SJSA1 (cell line): Measurements from ENCODE around the gene ITCH. TPM values are rescaled to one million over a fixed set of nuclear protein-coding genes. Genes with fewer than 3 reads are reported as not detected.
"Not testable (repeated sequence)": the region's sequence is repeated elsewhere in the genome, so short reads cannot be mapped to it uniquely, and the experiment has no call there.

Experiments used
- DNase-seq, 2 experiments: peaks; one replicate each; pipeline ENCODE4 v3.0.0-alpha.2; 2015 to 2020; ENCODE audit warnings: low spot score in 2 of 2, low read depth in 1 of 2
- H3K27ac ChIP-seq: fragments of 250-450 bp; sonication (Bioruptor Pico); 2 replicates; pipeline ENCODE4 v1.5.1; 2020; ENCODE audit warnings: mild to moderate bottlenecking, moderate library complexity
- H3K27me3 ChIP-seq: fragments of 250-450 bp; sonication (Bioruptor Pico); replicated peaks from 2 replicates; pipeline ENCODE4 v1.5.1; 2020; ENCODE audit warnings: mild to moderate bottlenecking, moderate library complexity
- H3K36me3 ChIP-seq: fragments of 250-450 bp; sonication (Bioruptor Pico); 2 replicates; pipeline ENCODE4 v1.5.1; 2020; ENCODE audit warnings: mild to moderate bottlenecking
- H3K4me1 ChIP-seq: fragments of 250-450 bp; sonication (Bioruptor Pico); replicated peaks from 2 replicates; pipeline ENCODE4 v1.6.1; 2021; ENCODE audit warnings: mild to moderate bottlenecking
- H3K4me3 ChIP-seq: fragments of 250-450 bp; sonication (Bioruptor Pico); 2 replicates; pipeline ENCODE4 v1.5.1; 2020; ENCODE audit warnings: mild to moderate bottlenecking
- H3K9me3 ChIP-seq: fragments of 250-450 bp; sonication (Bioruptor Pico); replicated peaks from 2 replicates; pipeline ENCODE4 v1.5.1; 2020; ENCODE audit warnings: mild to moderate bottlenecking
- total RNA-seq: library from RNA; depleted of rRNA; stranded (reverse); fragments of >200 nt; shearing (Covaris generic); gene quantifications from 2 replicates; pipeline ENCODE4 v1.2.3, GENCODE V29; 2014

ITCH gene
- total RNA-seq, 1 experiment from 2014 or later, result 62.9 TPM

DNA sequence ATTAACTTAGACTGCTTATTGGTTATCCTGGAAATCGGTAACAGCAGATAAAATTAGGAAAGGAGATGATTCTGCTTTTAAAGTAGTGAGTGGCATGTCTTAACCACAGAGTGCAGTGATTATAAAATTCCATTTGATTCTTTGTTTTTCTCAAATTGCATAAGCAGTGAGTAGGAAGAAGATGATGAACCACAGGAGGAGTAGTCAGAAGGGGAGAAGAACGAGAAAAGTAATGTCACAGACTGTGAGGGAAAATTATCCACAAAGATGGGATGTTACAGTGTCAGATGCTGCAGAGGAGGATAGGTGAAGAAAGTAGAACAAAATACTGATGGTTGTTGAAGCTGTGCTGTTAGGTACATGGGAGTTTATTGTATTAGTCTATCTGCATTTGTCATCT is 63.0 kb downstream of the ITCH start:
- DNase-seq, result no peak
- no peak overlapping the region for H3K4me3 ChIP-seq
- no peaks in the 10 kb centered on the region for H3K27me3 ChIP-seq
- H3K4me1 ChIP-seq, result no peaks in the 10 kb centered on the region
- H3K36me3 ChIP-seq, result peaks cover 75% of the 10 kb centered on the region
- no peaks in the 10 kb centered on the region for H3K9me3 ChIP-seq
- H3K27ac ChIP-seq, result no peak overlapping the region

DNA sequence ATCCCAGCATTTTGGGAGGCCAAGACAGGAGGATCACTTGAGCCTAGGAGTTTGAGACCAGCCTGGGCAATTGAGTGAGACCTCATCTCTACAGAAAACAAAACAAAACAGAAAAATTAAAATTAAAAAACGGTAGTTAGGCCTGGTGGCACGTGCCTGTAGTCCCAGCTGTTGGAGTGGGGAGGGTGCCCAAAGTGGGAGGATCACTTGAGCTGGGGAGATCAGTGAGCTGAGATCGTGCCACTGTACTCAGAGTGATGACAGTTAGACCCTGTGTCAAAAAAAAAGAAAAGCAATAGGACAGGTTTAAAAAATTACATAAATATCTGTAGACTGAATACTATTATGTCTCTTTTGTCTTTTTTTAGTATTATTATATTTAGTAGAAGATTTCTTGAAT is 64.3 kb downstream of the ITCH start:
- Histone ChIP-seq H3K27me3 (no peaks in the 10 kb centered on the region), H3K36me3 (peaks cover 63% of the 10 kb centered on the region), H3K4me3 (no peak overlapping the region), H3K27ac (no peak overlapping the region), H3K9me3 (no peaks in the 10 kb centered on the region), H3K4me1 (no peaks in the 10 kb centered on the region)
- DNase-seq, result no peak

DNA sequence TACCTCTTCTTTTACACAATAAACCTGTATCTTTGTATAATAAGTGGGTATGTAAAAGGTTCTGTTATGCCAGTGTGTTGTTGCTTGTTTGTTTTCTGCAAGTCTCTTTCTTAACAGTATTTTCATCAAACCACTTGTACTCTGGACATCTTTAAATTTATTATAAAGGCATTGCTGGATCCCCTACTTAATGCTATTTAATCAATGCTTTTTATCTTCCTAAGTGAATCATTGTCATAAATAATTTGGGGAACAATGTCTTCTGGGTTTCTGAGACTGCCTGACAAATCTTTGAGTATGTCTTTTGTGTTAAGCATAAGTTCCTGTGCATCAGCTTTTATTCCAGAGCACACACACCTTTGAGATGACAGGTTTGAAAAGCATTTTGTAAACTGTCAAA is 64.7 kb downstream of the ITCH start:
- H3K27ac ChIP-seq, result no peak overlapping the region
- no peak overlapping the region for H3K4me3 ChIP-seq
- peaks cover 66% of the 10 kb centered on the region for H3K36me3 ChIP-seq
- H3K4me1 ChIP-seq, result no peaks in the 10 kb centered on the region
- no peak for DNase-seq
- no peaks in the 10 kb centered on the region for H3K27me3 ChIP-seq
- H3K9me3 ChIP-seq, result no peaks in the 10 kb centered on the region

DNA sequence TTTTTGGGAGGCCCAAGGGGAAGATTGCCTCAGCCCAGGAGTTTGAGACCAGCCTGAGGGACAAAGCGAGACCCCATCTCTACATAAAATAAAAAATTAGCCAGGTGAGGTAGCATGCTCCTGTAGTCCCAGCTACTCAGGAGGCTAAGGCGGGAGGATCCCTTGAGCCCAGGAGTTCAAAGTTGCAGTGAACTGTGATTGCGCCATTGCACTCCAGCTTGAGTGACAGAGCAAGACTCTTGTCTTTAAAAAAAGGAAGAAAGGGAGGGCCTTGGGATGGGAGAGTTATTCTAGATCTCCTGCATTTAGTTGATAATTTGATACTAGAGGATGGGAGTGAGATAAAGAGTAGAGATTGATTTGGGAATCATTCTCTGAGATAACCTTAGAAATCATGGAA is 68.1 kb downstream of the ITCH start:
- Histone ChIP-seq H3K36me3 (peaks cover 50% of the 10 kb centered on the region), H3K27me3 (no peaks in the 10 kb centered on the region), H3K4me1 (no peaks in the 10 kb centered on the region), H3K27ac (no peak overlapping the region), H3K9me3 (no peaks in the 10 kb centered on the region), H3K4me3 (no peak overlapping the region)
- no peak for DNase-seq

DNA sequence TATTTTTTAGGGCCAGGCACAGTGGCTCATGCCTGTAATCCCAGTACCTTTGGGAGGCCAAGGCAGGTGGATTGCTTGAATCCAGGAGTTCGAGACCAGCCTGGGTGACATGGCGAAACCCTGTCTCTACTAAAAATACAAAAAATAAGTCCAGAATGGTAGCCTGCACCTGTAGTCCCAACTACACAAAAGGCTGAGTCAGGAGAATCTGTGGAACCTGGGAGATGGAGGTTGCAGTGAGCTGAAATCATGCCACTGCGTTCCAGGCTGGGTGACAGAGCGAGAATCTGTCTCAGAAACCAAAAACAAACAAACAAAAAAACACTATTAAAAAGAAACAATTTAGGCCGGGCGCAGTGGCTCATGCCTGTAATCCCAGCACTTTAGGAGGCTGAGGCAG is 69.6 kb downstream of the ITCH start:
- not testable (repeated sequence) for DNase-seq, H3K4me1 ChIP-seq, H3K4me3 ChIP-seq, H3K27me3 ChIP-seq, H3K27ac ChIP-seq, H3K9me3 ChIP-seq
- H3K36me3 ChIP-seq, result peaks cover 51% of the 10 kb centered on the region

DNA sequence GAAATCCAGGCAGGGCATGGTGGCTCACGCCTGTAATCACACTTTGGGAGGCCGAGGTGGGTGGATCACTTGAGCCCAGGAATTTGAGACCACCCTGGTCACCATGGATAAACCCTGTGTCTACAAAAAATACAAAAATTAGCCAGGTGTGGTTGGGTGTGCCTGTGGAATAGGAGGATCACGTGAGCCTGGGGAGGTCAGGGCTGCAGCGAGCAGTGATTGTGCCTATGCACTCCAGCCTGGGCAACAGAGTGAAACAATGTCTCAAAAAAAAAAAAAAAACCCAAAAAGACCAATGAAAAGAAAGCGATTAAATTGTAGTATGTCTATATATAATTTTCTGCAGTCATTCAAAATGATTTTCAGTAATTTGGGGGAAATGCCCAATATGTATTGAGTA is 70.3 kb downstream of the ITCH start:
- H3K4me1 ChIP-seq, result no peaks in the 10 kb centered on the region
- H3K36me3 ChIP-seq, result peaks cover 52% of the 10 kb centered on the region
- H3K4me3 ChIP-seq, result no peak overlapping the region
- H3K27ac ChIP-seq, result no peak overlapping the region
- H3K9me3 ChIP-seq, result no peaks in the 10 kb centered on the region
- H3K27me3 ChIP-seq, result no peaks in the 10 kb centered on the region
- no peak for DNase-seq

DNA sequence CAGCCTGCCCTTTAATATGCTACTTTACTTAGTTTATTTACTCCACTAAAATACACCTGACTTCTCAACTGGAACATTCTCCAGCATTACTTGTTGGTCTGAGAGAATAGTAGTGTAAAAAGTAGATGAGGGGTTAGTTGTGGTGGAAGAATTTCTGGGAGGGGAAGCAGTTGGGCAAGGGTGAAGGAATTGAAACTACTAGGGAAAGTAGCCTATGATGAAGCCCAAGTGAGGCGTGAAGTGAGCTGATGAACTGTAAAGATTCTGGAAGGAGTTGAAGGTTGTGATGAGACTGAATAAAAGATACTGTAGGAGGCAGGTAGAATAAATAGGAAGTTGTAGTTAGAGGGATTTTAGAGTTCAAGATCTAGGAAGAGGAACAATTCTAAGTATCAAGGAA is 72.5 kb downstream of the ITCH start:
- DNase-seq, result no peak
- Histone ChIP-seq H3K9me3 (no peaks in the 10 kb centered on the region), H3K4me3 (no peak overlapping the region), H3K36me3 (peaks cover 55% of the 10 kb centered on the region), H3K27ac (no peak overlapping the region), H3K4me1 (no peaks in the 10 kb centered on the region), H3K27me3 (no peaks in the 10 kb centered on the region)

DNA sequence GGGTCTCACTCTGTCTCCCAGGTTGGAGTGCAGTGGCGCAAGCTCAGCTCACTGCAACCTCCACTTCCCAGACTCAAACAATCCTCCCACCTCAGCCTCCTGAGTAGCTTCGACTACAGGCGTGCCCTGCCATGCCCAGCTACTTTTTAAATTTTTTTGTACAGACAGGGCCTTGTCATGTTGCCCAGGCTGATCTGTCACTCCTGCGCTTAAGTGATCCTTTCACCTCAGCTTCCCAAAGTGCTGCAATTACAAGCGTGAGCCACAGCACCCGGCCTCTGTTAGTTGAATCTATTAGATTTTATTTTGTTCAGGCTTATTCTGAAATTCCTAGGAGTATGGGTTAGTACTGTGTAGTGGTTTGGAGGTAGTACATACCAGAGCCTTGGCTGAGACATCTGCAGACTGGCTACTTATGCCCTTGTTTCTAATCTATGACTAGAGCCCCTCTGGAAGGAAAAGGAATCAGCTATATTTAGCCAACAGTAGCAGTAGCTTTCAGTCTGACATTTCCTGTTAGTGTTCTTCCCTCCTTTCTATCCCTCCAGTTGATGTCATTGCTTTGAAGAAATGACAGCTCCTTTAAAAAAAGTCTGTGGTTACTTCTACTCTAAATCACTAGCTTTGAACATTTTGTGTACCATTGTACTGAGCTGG is 74.4 kb downstream of the ITCH start:
- H3K4me3 ChIP-seq, result no peak overlapping the region
- no peaks in the 10 kb centered on the region for H3K27me3 ChIP-seq
- DNase-seq, result no peak
- H3K9me3 ChIP-seq, result no peaks in the 10 kb centered on the region
- no peaks in the 10 kb centered on the region for H3K4me1 ChIP-seq
- H3K27ac ChIP-seq, result no peak overlapping the region
- peaks cover 70% of the 10 kb centered on the region for H3K36me3 ChIP-seq

DNA sequence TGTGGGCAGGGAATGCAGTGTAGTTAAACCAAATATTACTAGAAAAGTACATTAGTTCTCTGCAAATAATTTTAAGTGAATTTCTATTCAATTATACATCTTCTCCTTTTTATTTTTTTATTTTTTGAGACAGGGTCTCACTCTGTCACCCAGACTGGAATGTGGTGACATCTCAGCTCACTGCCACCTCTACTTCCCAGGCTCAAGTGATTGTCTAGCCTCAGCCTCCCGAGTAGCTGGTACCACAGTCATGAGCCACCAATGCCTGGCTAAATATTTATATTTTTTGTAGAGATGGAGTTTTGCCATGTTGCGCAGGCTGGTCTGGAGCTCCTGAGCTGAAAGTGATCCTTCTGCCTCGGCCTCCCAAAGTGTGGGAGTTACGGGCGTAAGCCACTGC is 76.1 kb downstream of the ITCH start:
- no peaks in the 10 kb centered on the region for H3K4me1 ChIP-seq
- DNase-seq, result no peak
- no peaks in the 10 kb centered on the region for H3K27me3 ChIP-seq
- H3K27ac ChIP-seq, result no peak overlapping the region
- H3K4me3 ChIP-seq, result no peak overlapping the region
- peaks cover 78% of the 10 kb centered on the region for H3K36me3 ChIP-seq
- no peaks in the 10 kb centered on the region for H3K9me3 ChIP-seq

DNA sequence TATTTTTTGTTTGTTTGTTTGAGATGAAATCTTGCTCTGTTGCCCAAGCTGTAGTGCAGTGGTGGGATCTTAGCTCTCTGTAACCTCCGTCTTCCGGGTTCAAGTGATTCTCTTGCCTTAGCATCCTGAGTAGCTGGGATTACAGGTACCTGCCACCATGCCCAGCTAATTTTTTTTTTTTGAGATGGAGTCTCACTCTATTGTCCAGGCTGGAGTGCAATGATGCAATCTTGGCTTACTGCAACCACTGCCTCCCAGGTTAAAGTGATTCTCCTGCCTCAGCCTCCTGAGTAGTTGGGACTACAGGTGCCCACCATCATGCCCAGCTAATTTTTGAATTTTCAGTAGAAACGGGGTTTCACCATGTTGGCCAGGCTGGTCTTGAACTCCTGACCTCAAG is 78.3 kb downstream of the ITCH start:
- not testable (repeated sequence) for H3K27ac ChIP-seq, H3K4me1 ChIP-seq, H3K9me3 ChIP-seq, H3K27me3 ChIP-seq, H3K4me3 ChIP-seq, DNase-seq
- peaks cover 91% of the 10 kb centered on the region for H3K36me3 ChIP-seq

DNA sequence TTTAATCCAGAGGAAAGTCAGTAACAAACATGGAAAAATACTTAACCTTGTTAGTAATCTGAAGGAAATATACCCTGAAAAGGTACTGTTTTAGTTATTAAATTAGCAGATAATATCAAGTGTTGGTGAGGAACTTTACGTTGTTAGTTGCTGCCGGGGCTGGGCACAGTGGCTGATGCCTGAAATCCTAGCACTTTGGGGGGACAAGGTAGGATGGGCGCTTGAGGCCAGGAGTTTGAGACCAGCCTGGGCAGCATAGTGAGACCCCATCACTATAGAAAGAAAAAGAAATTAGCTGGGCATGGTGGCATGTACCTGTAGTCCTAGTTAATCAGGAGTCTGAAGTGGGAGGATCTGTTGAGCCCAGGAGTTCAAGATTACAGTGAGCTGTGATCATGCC is 80.5 kb downstream of the ITCH start:
- no peak overlapping the region for H3K4me3 ChIP-seq
- peaks cover 95% of the 10 kb centered on the region for H3K36me3 ChIP-seq
- no peaks in the 10 kb centered on the region for H3K27me3 ChIP-seq
- no peak for DNase-seq
- no peaks in the 10 kb centered on the region for H3K4me1 ChIP-seq
- H3K27ac ChIP-seq, result no peak overlapping the region
- no peaks in the 10 kb centered on the region for H3K9me3 ChIP-seq

DNA sequence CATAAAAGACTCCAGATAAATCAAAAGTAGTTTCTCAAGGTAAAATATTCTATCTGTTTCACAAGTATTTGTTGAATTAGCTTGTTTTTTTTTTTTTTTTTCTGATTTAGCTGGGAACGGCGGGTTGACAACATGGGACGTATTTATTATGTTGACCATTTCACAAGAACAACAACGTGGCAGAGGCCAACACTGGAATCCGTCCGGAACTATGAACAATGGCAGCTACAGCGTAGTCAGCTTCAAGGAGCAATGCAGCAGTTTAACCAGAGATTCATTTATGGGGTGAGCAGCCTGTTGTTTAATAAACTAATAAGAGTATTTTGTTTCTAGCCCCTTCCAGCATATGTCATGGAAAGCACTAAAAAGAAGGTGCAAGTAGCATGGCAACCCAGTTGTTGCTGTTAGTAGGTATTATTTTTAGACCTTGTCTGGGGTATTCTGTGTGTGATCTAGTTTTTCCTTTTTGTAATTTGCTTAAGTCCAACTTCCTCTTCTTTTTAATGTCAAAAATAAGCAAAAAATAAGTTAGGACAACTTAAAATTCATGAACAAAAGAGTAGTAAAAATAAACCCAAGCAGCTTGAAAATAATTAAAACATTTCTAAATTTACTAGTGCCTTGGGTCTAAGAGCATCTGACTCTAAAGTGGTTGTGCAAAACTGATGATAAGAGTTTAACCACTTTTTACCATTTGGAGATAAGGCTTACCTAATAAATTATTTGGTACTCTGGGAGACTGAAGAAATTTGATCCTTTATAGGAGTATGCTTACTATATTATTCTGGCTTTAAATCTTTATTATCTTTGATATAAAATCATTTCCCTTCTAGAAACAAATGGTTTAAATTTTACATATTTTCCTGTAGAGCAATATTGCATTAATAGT is 82.3 kb downstream of the ITCH start:
- DNase-seq, result no peak
- peaks cover 93% of the 10 kb centered on the region for H3K36me3 ChIP-seq
- no peak overlapping the region for H3K27ac ChIP-seq

DNA sequence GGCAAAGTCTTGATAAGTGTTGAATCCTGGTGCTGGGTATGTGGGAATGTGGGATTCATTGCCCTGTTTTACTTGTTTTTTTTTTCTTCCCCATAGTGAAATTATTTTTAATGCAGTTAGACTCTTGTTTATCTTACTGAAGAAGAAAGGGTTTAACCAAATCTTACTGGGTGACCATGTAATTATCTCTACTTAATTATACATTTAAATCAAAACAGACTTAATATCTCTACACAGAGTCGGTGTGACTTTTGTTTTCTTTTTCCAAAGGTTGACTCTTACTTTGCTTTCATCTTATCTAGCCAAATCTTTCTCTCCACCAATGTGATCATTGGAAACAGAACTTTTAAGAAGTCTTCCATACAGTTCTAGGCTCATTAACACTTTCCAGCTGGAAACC is 85.4 kb downstream of the ITCH start:
- Histone ChIP-seq H3K27me3 (no peaks in the 10 kb centered on the region), H3K4me3 (no peak overlapping the region), H3K4me1 (peaks cover 15% of the 10 kb centered on the region), H3K36me3 (peaks cover 90% of the 10 kb centered on the region), H3K9me3 (no peaks in the 10 kb centered on the region), H3K27ac (no peak overlapping the region)
- DNase-seq, result no peak

More for the DNA sequence above, 82.3 kb downstream of the ITCH start:
- no peaks in the 10 kb centered on the region for H3K4me1 ChIP-seq
- no peak overlapping the region for H3K4me3 ChIP-seq
- no peaks in the 10 kb centered on the region for H3K9me3 ChIP-seq
- no peaks in the 10 kb centered on the region for H3K27me3 ChIP-seq

DNA sequence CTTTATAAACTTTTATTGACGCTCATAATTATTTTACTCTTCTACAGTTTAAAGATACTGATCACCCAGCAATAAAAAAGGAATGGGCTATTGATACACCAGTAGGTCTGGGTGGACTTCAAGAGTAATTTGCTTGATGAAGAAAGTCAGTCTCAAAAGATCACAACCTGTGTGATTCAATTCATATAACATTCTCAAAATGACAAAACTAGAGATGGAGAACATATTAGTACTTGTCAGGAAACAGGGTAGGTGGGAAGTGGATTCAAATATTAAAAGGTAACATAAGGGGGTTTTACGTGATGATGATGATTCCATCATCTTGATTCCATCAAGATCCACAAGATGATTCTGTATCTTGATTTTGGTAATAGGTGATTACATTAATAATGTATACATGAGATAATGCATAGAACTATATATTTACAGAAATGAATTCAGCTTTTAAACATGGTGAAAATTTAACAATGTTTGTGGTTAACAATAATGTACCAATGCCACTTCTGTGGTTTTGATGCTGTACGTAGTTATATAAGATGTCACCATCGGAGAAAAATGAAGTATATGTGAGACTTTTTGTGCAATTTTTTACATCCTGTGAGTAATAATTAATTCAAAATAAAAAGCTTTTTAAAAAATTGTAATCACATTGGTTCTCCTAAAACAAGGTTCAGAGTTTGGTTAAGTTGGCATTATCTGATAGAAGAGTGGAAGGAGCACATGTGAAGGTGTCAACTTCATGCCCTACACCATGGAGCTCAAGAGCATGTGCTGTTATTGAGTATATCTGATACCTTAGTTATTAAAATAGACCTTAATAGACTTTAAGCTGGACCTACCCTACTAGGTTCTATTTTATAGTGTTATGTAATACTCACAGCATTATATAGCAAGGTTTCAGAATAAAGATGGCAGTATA is 86.9 kb downstream of the ITCH start:
- Histone ChIP-seq H3K4me3 (no peak overlapping the region), H3K36me3 (peaks cover 86% of the 10 kb centered on the region)

More for the DNA sequence above, 86.9 kb downstream of the ITCH start:
- Histone ChIP-seq H3K27ac (no peak overlapping the region), H3K4me1 (peaks cover 18% of the 10 kb centered on the region), H3K27me3 (no peaks in the 10 kb centered on the region), H3K9me3 (no peaks in the 10 kb centered on the region)
- no peak for DNase-seq
